ENCODE results near the gene TARS1. TPM values are rescaled to one million over a fixed set of nuclear protein-coding genes. Genes with fewer than 3 reads are reported as not detected.

Gene TARS1
- total RNA-seq: 100 to 1,000 TPM in 2 of 4 donors, 10 to 100 TPM in 2; 42.1 to 128 (median 99.1) TPM

GRCh38 chr5:33440482-33441240 is at the start of gene TARS1:
TSS of gene TARS1 (plus strand) at chr5:33440965. CDS start at chr5:33441087, 122 bp downstream.
- DNase-seq (ENCODE audit: low spot score) (peak; percentile 93), ATAC-seq (ENCODE audit: low FRiP score) (peak; percentile 98)
- TF ChIP-seq CTCF (IDR thresholded peaks at IDR 0.05): no peak

DNA sequence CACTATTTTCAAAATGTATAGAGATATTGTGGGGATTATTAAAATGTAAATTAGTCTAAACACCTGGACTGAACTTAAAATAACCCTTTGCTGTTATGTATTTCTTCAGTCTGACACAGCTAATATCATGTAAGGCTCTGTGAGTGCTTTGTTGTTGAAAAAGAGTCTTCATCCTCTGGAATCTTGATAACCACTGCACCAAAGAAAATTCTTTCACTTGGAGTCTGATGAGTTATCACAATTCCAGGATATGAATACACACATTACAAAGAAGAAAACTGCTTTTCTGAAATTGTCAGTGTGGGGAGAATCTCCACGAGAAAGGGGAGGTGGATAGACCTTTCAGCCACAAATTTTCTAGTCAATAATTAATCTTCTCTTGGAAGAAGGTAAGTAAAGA is 42.3 kb upstream of the TARS1 start:
- ATAC-seq (ENCODE audit: low FRiP score) (no peak), DNase-seq (ENCODE audit: low spot score) (no peak)
- TF ChIP-seq CTCF (IDR thresholded peaks at IDR 0.05): no peak

GRCh38 chr5:33400675-33401074 is 40.1 kb upstream of the TARS1 start:
- TF ChIP-seq CTCF (IDR thresholded peaks at IDR 0.05): no peak
- DNase-seq (ENCODE audit: low spot score) (no peak), ATAC-seq (ENCODE audit: low FRiP score) (no peak)

DNA sequence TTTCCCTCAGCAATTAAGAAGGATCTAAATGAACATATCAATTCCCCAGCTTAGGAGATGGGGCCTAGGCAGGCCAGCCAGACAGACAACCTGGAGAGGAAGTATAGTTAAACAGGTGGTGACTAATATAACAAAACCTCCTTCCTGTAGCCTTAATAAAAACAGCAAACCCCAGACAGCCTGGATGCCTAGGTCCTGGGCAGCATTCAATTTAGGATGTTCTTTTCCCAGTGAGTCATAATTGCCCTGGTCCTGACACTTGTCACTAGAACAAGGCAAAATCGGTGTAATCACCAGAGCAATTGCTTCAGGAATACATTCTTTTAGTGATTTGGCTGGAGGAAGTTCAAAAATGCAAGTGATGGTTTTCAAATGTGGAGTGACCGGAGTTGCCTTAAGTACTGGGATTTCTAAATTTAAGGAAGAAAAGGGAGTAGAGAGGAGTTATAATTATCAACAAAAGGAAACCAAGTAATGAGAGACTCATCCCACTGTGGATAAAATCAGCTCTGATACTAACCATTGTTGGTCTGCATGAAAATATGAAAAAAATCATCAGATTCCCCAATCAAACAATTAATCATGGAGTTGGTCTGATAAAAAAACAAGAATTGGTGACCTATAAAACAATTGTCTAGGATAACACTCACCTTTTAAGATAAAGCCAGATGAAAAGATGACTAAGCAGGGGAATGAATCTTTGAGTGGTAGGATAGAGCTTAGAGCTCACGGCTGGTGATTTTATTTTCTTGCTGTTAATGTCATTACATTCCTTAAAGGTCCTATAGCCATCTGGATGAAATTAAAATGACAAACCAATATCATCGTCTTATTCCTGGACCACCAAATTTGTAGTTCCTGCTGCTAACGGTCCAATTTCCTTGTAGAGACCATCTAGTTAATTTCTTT is 39.0 kb upstream of the TARS1 start:
- DNase-seq (ENCODE audit: low spot score) (no peak), ATAC-seq (ENCODE audit: low FRiP score) (no peak)
- no peak for TF ChIP-seq CTCF (IDR thresholded peaks at IDR 0.05)

- DNase-seq (ENCODE audit: low spot score) (no peak), ATAC-seq (ENCODE audit: low FRiP score) (no peak)
- no peak for TF ChIP-seq CTCF (IDR thresholded peaks at IDR 0.05)
These were observed 37.6 kb upstream of the TARS1 start for GRCh38 chr5:33403187-33403586.

- TF ChIP-seq CTCF (IDR thresholded peaks at IDR 0.05): no peak
- ATAC-seq (ENCODE audit: low FRiP score) (no peak), DNase-seq (ENCODE audit: low spot score) (no peak)
These were observed 31.9 kb upstream of the TARS1 start for GRCh38 chr5:33408816-33409215.
